Astrocyte of the hippocampus (primary cell): ENCODE measurements around the gene KRT8.

Source experiments
- DNase-seq: peaks from one replicate; pipeline ENCODE4 v3.0.0; 2011; ENCODE audit warnings: low read depth, low spot score

KRT8 gene

GRCh38 chr12:52925717-52926595, 21.1 kb upstream of the KRT8 start:
- peak; percentile 24 for DNase-seq

GRCh38 chr12:52924764-52925716, 20.2 kb upstream of the KRT8 start:
- DNase-seq: peak; percentile 85

- no peak for DNase-seq
Measured at GRCh38 chr12:52921488-52922165, 16.8 kb upstream of the KRT8 start.

DNA sequence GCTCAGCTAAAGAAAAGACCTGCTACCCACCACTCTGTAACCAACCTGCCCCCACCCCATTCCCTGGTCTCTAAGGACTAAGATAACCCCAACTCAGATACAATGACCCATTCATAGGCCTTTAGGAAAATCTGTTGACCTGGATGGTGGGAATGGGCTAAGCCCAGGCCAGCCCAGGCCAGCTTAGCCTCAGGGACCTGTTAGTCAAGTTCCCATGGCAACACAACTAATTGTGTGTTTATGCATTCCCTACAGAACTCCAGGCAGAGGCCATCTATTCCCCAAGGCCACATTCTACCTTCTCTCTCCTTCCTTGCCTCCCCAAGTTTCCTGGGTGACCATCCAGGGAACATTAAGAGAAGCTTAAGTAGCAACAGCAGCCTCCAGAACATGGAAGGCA, 16.1 kb upstream of the KRT8 start:
- peak; percentile 16 for DNase-seq

- DNase-seq: no peak
Measured at GRCh38 chr12:52918784-52919183, 13.9 kb upstream of the KRT8 start.

- no peak for DNase-seq
Measured at GRCh38 chr12:52918351-52918750, 13.5 kb upstream of the KRT8 start.

GRCh38 chr12:52917800-52918199, 12.9 kb upstream of the KRT8 start:
- no peak for DNase-seq

GRCh38 chr12:52916216-52916615, 11.3 kb upstream of the KRT8 start:
- DNase-seq: no peak

DNA sequence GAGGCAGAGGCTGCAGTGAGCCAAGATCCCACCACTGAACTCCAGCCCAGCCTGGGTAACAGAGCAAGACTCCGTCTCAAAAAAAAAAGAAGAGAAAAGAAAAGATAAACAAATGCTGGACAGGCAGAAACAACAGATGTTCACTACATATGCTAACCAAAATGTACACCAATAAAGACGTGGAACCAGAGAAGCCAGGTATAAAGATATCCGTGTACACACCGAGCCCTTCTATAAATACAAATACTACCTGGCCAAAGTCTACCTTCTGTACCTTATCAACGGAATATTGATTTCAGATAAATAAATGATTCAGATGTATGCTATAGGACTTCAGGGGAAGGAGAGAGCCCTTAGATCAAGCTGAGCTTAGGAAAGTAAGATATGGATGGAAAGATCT, 10.8 kb upstream of the KRT8 start:
- DNase-seq: no peak

DNA sequence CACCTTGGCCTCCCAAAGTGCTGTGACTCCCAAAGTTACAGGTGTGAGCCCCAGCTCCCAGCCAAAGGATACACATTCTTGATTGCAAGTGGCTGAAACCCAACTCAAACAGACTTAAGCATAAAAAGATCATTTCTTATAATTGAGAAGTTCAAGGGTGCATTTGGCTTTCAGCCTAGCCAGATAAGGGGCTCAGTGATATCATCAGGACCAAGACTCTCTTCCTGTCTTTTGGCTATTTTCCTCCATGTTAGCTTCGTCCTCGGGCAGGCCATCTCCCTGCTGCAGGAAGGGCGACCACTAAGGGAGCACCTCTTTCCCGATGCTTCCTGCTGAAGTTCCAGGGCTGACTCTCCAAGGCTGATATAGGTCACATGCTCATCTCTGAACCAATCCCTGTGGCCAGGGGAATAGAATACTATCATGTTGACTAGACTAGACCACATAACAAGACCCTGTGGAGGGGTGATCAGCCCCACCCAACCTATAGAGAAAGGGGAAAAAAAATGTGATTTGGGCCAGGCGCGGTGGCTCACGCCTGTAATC, 9.8 kb upstream of the KRT8 start:
- no peak for DNase-seq

- no peak for DNase-seq
Measured at GRCh38 chr12:52913431-52913821, 8.6 kb upstream of the KRT8 start.

- no peak for DNase-seq
Measured at GRCh38 chr12:52912711-52913430, 8.0 kb upstream of the KRT8 start.

GRCh38 chr12:52910248-52910883, 5.5 kb upstream of the KRT8 start:
- DNase-seq: no peak

DNA sequence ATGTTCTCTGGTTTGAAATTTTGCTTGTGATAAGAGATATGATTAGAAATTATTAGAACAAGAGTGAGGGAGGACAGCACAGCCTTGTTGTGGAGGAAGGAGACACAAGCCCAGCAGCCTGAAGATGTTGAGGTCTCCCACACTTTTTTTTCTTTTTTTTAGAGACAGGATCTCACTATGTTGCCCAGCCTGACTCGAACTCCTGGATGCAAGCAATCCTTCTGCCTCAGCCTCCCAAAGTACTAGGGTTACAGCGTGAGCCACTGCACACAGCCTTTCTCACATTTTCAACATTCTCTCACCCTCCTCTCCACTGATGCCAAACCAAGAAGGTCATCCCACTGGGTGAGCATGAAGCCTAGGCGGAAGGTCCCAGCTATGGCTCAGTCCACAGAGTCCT, 4.9 kb upstream of the KRT8 start:
- no peak for DNase-seq

DNA sequence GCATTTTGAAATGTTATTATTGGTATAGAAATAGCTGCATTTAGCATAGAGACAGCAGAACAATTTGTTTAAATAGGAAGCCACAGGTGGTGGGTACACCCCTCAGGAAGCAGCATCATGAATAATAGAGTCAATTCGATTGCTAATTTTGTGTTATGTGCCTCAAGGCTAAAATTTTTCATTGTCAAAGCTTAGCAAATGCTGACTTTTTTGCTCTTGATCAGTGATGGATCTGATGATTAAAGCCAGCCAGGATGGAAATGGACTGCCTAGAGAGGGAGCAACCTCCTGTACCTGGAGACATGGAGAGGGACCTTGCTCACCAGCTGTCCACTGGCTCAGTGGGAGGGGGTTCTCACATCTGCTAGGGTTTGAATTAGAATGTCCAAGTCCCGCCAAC, 4.5 kb upstream of the KRT8 start:
- DNase-seq: no peak

DNA sequence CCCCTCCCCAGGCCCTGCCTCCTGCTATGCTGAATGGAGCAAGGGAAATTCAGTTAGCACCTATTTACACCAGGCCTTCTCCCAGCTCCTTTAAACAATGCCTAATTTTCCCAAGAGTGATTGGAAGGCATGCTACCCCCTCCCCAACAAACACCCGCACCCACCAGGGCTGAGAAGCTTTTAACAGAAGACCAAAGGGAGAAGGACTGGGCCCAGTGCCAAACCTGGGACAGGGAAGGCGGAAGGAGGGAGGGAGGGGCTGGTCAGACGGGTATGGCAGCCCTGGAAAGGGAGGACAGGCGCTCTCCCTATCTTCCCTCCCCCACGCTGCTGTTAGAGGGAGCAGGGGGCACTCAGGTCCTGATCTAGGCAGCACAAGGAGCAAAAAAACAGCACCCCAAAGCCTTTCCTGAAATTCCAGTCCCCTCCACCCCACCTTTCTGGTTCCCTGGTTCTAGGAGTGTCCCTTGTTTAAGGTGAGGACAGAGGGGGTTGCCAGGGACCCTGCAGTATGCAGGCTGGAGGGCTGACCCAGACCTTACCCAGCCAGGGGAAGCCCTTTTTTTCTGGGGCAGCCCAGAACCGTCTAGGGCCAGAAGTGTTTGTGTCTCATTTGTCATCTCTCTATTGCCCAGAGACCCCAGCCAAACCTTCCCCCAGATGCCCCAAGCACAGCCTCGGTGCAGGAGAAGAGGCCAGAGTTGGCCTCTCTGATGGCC, 2.4 kb upstream of the KRT8 start:
- DNase-seq: peak; percentile 68

- DNase-seq: no peak
Measured at GRCh38 chr12:52906191-52906601, 1.3 kb upstream of the KRT8 start.

DNA sequence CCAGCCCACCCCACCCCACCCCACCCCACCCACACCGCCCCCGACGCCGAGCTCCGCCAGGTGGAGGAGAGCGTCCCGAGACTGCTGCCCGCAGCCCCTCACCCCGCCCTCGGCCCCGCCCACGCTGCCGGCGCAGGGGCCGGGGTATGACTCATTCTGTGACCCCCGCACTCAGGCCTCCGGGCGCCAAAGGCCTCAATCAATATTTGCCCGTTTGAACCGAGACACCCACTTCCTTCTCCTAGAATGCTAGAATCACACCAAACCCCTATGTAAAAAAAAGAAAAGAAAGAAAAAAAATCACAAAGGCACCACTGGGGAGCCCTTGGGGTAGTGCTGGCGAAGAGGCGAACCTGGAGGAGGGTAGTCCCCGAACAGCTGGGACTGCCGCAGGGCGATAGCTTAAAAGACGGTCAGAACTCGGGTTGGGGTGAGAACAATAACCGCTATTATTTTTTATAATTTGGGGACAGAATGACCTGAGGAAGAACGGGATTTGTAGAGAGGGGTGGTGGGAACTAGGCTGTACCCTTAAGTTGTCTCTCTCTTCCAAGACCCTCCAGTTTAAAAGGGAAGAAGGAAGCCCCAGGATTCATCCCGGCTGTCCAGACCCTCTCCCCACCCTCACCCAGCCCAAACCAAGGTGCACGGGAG, 894 bp downstream of the KRT8 start:
- DNase-seq: peak; percentile 73

DNA sequence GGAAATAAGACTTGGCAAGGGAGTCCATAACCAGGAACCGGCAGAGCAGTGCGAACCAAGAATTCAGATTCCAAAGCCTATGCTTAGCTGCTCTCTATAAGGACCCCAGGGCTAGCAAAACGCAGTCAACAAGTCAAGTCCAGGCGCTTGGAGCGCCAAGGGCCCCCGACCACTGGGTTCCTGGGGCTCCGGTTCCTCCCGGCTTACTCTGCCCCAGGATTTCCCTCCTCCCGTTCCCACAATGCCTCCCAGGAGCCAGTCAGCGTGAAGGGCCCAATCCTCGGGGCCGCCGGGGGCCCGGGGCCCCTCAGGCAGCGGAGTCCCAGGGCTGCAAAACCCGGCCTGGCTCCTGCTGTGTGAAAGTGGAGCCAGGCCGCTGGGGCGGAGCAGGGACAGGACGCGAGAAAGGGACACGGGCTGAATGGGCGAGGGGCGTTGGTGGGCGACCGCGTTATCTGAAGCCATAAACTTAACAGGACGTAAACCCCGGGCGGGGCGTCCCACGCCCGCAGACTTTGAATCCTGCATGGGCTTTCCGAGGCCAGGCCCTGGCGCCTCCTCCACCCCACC, 1.5 kb downstream of the KRT8 start:
- peak; percentile 90 for DNase-seq
